Ishikawa (cell line): ENCODE results near the gene MINDY3.

Experiments
- CEBPB ChIP-seq: IDR thresholded peaks from 2 replicates; pipeline ENCODE4 v1.6.1; 2012
- CREB1 ChIP-seq: IDR thresholded peaks from 2 replicates; pipeline ENCODE4 v1.6.1; 2012; ENCODE audit warnings: low read depth
- EGR1 ChIP-seq: IDR thresholded peaks from 2 replicates; pipeline ENCODE4 v1.6.1; 2012
- EP300 ChIP-seq: IDR thresholded peaks from 2 replicates; pipeline ENCODE4 v1.6.1; 2012; ENCODE audit warnings: borderline replicate concordance
- FOXM1 ChIP-seq: IDR thresholded peaks from 2 replicates; pipeline ENCODE4 v1.6.1; 2012; ENCODE audit warnings: low read depth, borderline replicate concordance
- MAX ChIP-seq: IDR thresholded peaks from 2 replicates; pipeline ENCODE4 v1.6.1; 2012
- NFIC ChIP-seq: IDR thresholded peaks from 2 replicates; pipeline ENCODE4 v1.6.1; 2012
- RAD21 ChIP-seq: IDR thresholded peaks from 2 replicates; pipeline ENCODE4 v1.6.1; 2012; ENCODE audit warnings: low read depth
- REST ChIP-seq: IDR thresholded peaks from 2 replicates; pipeline ENCODE4 v1.6.1; 2012; ENCODE audit warnings: low read depth, mild to moderate bottlenecking
- TAF1 ChIP-seq: IDR thresholded peaks from 2 replicates; pipeline ENCODE4 v1.6.1; 2012; ENCODE audit warnings: low read depth, mild to moderate bottlenecking
- TCF12 ChIP-seq: IDR thresholded peaks from 2 replicates; pipeline ENCODE4 v1.6.1; 2012; ENCODE audit warnings: low read depth
- TEAD4 ChIP-seq: IDR thresholded peaks from 2 replicates; pipeline ENCODE4 v1.6.1; 2012
- YY1 ChIP-seq: IDR thresholded peaks from 2 replicates; pipeline ENCODE4 v1.6.1; 2012; ENCODE audit warnings: low read depth

- no peak for TF ChIP-seq NFIC
- no peak for TF ChIP-seq TCF12
- TF ChIP-seq TEAD4: no peak
- TF ChIP-seq REST: no peak
- no peak for TF ChIP-seq FOXM1
- TF ChIP-seq RAD21: no peak
- TF ChIP-seq YY1: no peak
- no peak for TF ChIP-seq EGR1
- no peak for TF ChIP-seq MAX
- no peak for TF ChIP-seq TAF1
- no peak for TF ChIP-seq EP300
- no peak for TF ChIP-seq CEBPB
- no peak for TF ChIP-seq CREB1
These were observed 16.6 kb downstream of the MINDY3 start for GRCh38 chr10:15843695-15844094.
